K562 (cell line): ENCODE results near the gene CD93. TPM values are rescaled to one million over a fixed set of nuclear protein-coding genes. Genes with fewer than 3 reads are reported as not detected.
A peak's percentile ranks its signal among the peaks of the same experiment; 100 is the strongest.

Experiments used
- CCAR2 ChIP-seq: fragments of 200-400 bp; formaldehyde crosslinking; IDR thresholded peaks from 2 replicates; pipeline ENCODE4 v1.6.1; 2017; ENCODE audit warnings: mild to moderate bottlenecking, low read depth, low read length
- EP300 ChIP-seq: IDR thresholded peaks from 2 replicates; pipeline ENCODE4 v1.6.1; 2012; ENCODE audit warnings: low read length, improper control_type of control experiment
- HMBOX1 ChIP-seq: sonication (generic); IDR thresholded peaks from 2 replicates; pipeline ENCODE4 v1.6.1; 2016
- ILK ChIP-seq: fragments of 450-650 bp; IDR thresholded peaks from 2 replicates; pipeline ENCODE4 v1.6.1; 2016; ENCODE audit warnings: missing genetic modification characterization, low read depth, mild to moderate bottlenecking, missing compliant biosample characterization, moderate library complexity, borderline replicate concordance
- NFIC ChIP-seq: fragments of 450-650 bp; IDR thresholded peaks from 2 replicates; pipeline ENCODE4 v1.6.1; 2017; ENCODE audit warnings: mild to moderate bottlenecking, inconsistent platforms
- PKNOX1 ChIP-seq: fragments of 450-650 bp; IDR thresholded peaks from 2 replicates; pipeline ENCODE4 v1.6.1; 2016
- PTBP1 ChIP-seq: fragments of 200-400 bp; formaldehyde crosslinking; IDR thresholded peaks from 2 replicates; pipeline ENCODE4 v1.6.1; 2017; ENCODE audit warnings: low read depth, low read length
- SMARCE1 ChIP-seq: fragments of 450-650 bp; IDR thresholded peaks from 2 replicates; pipeline ENCODE4 v1.7.1; 2016; ENCODE audit warnings: mild to moderate bottlenecking
- TRIM24 ChIP-seq, 2 experiments: fragments of 450-650 bp; IDR thresholded peaks; 2 replicates each; pipeline ENCODE4 v1.6.1; 2016
- XRCC3 ChIP-seq: fragments of 450-650 bp; IDR thresholded peaks from 2 replicates; pipeline ENCODE4 v1.6.1; 2017; ENCODE audit warnings: mild to moderate bottlenecking, moderate library complexity
- ZNF347 ChIP-seq: fragments of 450-650 bp; formaldehyde crosslinking; IDR thresholded peaks from 2 replicates; pipeline ENCODE4 v1.4.0; 2020; ENCODE audit warnings: low read depth, mild to moderate bottlenecking, moderate library complexity
- ZNF507 ChIP-seq: conservative IDR thresholded peaks from 2 replicates; pipeline ENCODE4 v1.6.1; 2017; ENCODE audit warnings: missing genetic modification characterization, missing compliant biosample characterization
- ZNF592 ChIP-seq: fragments of 450-650 bp; IDR thresholded peaks from 2 replicates; pipeline ENCODE4 v1.6.1; 2017; ENCODE audit warnings: antibody characterized with exemption, mild to moderate bottlenecking
- ZNF764 ChIP-seq: fragments of 250-450 bp; sonication (Bioruptor Pico); IDR thresholded peaks from 2 replicates; pipeline ENCODE4 v1.4.0; 2020; ENCODE audit warnings: low read depth, mild to moderate bottlenecking, moderate library complexity
- ZNF785 ChIP-seq: fragments of 250-450 bp; sonication (Bioruptor Pico); IDR thresholded peaks from 2 replicates; pipeline ENCODE4 v1.4.0; 2020; ENCODE audit warnings: mild to moderate bottlenecking
- polyA plus RNA-seq, 8 experiments: library from polyadenylated mRNA; depleted of rRNA in 4 of 8; stranded (reverse) in 5 of 8; unstranded in 3 of 8; fragments of >200 nt; fragmentation: Nextera tagmentation in 2 of 8; fragmentation: Illumina TruSeq in 1 of 8; extraction: Ambion mirVana in 2 of 8; extraction: Trizol in 1 of 8; gene quantifications; 2 replicates each; pipeline versions ENCODE4 v1.2.1 to v1.2.3, GENCODE V29; 2011 to 2014; ENCODE audit warnings: inconsistent platforms in 1 of 8, missing spikeins in 1 of 8
- total RNA-seq, 7 experiments: library from RNA; depleted of rRNA in 6 of 7; stranded (reverse); fragments of >200 nt in 6 of 7; fragmentation: Illumina TruSeq in 2 of 7; extraction: Trizol in 2 of 7; gene quantifications; 2 replicates each; pipeline versions ENCODE4 v1.2.1 to v1.2.3, GENCODE V29; 2011 to 2021; ENCODE audit warnings: low replicate concordance in 1 of 7
- TF ChIP-seq, protein P1 (sequence below): IDR thresholded peaks from 2 replicates; pipeline ENCODE4 v1.6.1; 2011; ENCODE audit warnings: borderline replicate concordance, low read depth, mild to moderate bottlenecking, moderate library complexity, low read length; ENCODE audit not compliant: insufficient read depth, poor library complexity, severe bottlenecking
- TF ChIP-seq, protein P2 (sequence below): fragments of 150-350 bp; conservative IDR thresholded peaks from 2 replicates; pipeline ENCODE4 v1.6.1; 2014; ENCODE audit warnings: low read length

CD93 gene
- total and polyA plus RNA-seq, 9 of the 15 experiments (the other 6 are each of a cell fraction or from before 2014, with no cell fraction given): 0.03 to 0.20 (median 0.05) TPM

- TF ChIP-seq, protein P1, sequence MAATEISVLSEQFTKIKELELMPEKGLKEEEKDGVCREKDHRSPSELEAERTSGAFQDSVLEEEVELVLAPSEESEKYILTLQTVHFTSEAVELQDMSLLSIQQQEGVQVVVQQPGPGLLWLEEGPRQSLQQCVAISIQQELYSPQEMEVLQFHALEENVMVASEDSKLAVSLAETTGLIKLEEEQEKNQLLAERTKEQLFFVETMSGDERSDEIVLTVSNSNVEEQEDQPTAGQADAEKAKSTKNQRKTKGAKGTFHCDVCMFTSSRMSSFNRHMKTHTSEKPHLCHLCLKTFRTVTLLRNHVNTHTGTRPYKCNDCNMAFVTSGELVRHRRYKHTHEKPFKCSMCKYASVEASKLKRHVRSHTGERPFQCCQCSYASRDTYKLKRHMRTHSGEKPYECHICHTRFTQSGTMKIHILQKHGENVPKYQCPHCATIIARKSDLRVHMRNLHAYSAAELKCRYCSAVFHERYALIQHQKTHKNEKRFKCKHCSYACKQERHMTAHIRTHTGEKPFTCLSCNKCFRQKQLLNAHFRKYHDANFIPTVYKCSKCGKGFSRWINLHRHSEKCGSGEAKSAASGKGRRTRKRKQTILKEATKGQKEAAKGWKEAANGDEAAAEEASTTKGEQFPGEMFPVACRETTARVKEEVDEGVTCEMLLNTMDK: no peak
- TF ChIP-seq ILK (tag): no peak
- TF ChIP-seq ZNF785 (CRISPR knock-in tag): no peak
- TF ChIP-seq NFIC: no peak
- no peak for TF ChIP-seq SMARCE1
- no peak for TF ChIP-seq ZNF764 (CRISPR knock-in tag)
- peak; percentile 92 for TF ChIP-seq ZNF592
- no peak for TF ChIP-seq ZNF347 (CRISPR knock-in tag)
- TF ChIP-seq HMBOX1: no peak
- 0 out of 4 replicates have a peak, but pooled peaks of 1 of the 2 experiments have one; percentile 22 for TF ChIP-seq TRIM24 (IDR thresholded peaks at IDR 0.05)
- no peak for TF ChIP-seq ZNF507 (tag)
- no peak for TF ChIP-seq EP300
- TF ChIP-seq, protein P2, sequence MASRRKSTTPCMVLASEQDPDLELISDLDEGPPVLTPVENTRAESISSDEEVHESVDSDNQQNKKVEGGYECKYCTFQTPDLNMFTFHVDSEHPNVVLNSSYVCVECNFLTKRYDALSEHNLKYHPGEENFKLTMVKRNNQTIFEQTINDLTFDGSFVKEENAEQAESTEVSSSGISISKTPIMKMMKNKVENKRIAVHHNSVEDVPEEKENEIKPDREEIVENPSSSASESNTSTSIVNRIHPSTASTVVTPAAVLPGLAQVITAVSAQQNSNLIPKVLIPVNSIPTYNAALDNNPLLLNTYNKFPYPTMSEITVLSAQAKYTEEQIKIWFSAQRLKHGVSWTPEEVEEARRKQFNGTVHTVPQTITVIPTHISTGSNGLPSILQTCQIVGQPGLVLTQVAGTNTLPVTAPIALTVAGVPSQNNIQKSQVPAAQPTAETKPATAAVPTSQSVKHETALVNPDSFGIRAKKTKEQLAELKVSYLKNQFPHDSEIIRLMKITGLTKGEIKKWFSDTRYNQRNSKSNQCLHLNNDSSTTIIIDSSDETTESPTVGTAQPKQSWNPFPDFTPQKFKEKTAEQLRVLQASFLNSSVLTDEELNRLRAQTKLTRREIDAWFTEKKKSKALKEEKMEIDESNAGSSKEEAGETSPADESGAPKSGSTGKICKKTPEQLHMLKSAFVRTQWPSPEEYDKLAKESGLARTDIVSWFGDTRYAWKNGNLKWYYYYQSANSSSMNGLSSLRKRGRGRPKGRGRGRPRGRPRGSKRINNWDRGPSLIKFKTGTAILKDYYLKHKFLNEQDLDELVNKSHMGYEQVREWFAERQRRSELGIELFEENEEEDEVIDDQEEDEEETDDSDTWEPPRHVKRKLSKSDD: no peak
- no peak for TF ChIP-seq XRCC3
- no peak for TF ChIP-seq CCAR2
- TF ChIP-seq PKNOX1: no peak
- no peak for TF ChIP-seq PTBP1
These were observed 35.1 kb downstream of the CD93 start (continued) for GRCh38 chr20:23050847-23051627.
